Measurements from ENCODE around the gene MCTP1. TPM values are rescaled to one million over a fixed set of nuclear protein-coding genes. Genes with fewer than 3 reads are reported as not detected.

Gene MCTP1
- total and polyA plus RNA-seq, 2 of the 13 experiments (the other 11 are each of a cell fraction or from before 2014, with no cell fraction given), result 0.15 to 0.48 TPM

GRCh38 chr5:94793113-94793815 is 491.6 kb downstream of the MCTP1 start:
- FAIRE-seq, result no peak
- Histone ChIP-seq H3K9ac (ENCODE audit: insufficient read depth, low read depth, low read length) (no peak overlapping the region), H2AFZ (ENCODE audit: low read length) (no peak overlapping the region), H3K4me1 (ENCODE audit: insufficient read depth, low read length) (peaks cover 9% of the 10 kb centered on the region), H4K20me1 (ENCODE audit: insufficient read depth, low read length) (no peaks in the 10 kb centered on the region), H3K36me3 (replicated peaks in 1 of 2; ENCODE audit: control insufficient read depth in 1 of 2, insufficient read depth in 2 of 2, low read length in 2 of 2) (no peaks in the 10 kb centered on the region), H3K9me3 (ENCODE audit: low read length) (no peaks in the 10 kb centered on the region), H3K79me2 (ENCODE audit: insufficient read depth, low read length) (no peaks in the 10 kb centered on the region), H3K4me3 (replicated peaks in 1 of 3; ENCODE audit: insufficient read depth in 1 of 3, low read depth in 2 of 3, low read length in 3 of 3) (no peak overlapping the region), H3K27me3 (ENCODE audit: control insufficient read depth in 1 of 2, insufficient read depth in 2 of 2, low read length in 2 of 2) (no peaks in the 10 kb centered on the region), H3K27ac (ENCODE audit: extremely low read length, insufficient read depth, low read length) (no peak overlapping the region), H3K4me2 (ENCODE audit: low read depth, low read length) (no peak overlapping the region)
- CTCF ChIA-PET (ENCODE audit: low intra/inter-chr PET ratio, low total read pairs), result no interaction called here
- no TSS peak for BruUV-seq (replicated peaks)
- POLR2A ChIA-PET, result no interaction called here
- in situ Hi-C loops (cut with HindIII; ENCODE audit: extremely low pct_ligation_motif_present, low pct_unique_long_range_greater_than_20kb) (no loop called here), intact Hi-C loops (cut with micrococcal nuclease; ENCODE audit: unreplicated experiment) (no loop called here)
- WGBS (ENCODE audit: low lambda C conversion rate), result 20% methylated on average over 4 of the region's 4 CpGs
- TF ChIP-seq FOXA1 (IDR thresholded peaks at IDR 0.05), result no peak
- TF ChIP-seq FOXA1 (CRISPR knock-in tag; IDR thresholded peaks at IDR 0.05), result no peak
- TF ChIP-seq CENPX (CRISPR knock-in tag; IDR thresholded peaks at IDR 0.05), result no peak
- TF ChIP-seq ASH2L (IDR thresholded peaks at IDR 0.05; ENCODE audit: insufficient read length, low read depth, low read length), result no peak
- no peak for TF ChIP-seq ERF (CRISPR knock-in tag; IDR thresholded peaks at IDR 0.05)
- TF ChIP-seq ARID2 (CRISPR knock-in tag; IDR thresholded peaks at IDR 0.05; ENCODE audit: borderline replicate concordance), result no peak
- no peak for TF ChIP-seq ZNF780A (CRISPR knock-in tag; IDR thresholded peaks at IDR 0.05)
- TF ChIP-seq NFE2 (CRISPR knock-in tag; IDR thresholded peaks at IDR 0.05), result no peak
- no peak for TF ChIP-seq CREB3 (CRISPR knock-in tag; IDR thresholded peaks at IDR 0.05)
- no peak for TF ChIP-seq PRMT3 (CRISPR knock-in tag; IDR thresholded peaks at IDR 0.05; ENCODE audit: borderline replicate concordance, low read depth)
- no peak for ATAC-seq
- DNase-seq (ENCODE audit: low spot score), result no peak
